ENCODE data around the gene LILRA2. TPM values are rescaled to one million over a fixed set of nuclear protein-coding genes. Genes with fewer than 3 reads are reported as not detected.
"Not testable (repeated sequence)": the region's sequence is repeated elsewhere in the genome, so short reads cannot be mapped to it uniquely, and the experiment has no call there.

LILRA2 gene
- total and polyA plus RNA-seq, 2 of the 8 experiments (the other 6 are each of a cell fraction or from before 2014, with no cell fraction given), result not detected

DNA sequence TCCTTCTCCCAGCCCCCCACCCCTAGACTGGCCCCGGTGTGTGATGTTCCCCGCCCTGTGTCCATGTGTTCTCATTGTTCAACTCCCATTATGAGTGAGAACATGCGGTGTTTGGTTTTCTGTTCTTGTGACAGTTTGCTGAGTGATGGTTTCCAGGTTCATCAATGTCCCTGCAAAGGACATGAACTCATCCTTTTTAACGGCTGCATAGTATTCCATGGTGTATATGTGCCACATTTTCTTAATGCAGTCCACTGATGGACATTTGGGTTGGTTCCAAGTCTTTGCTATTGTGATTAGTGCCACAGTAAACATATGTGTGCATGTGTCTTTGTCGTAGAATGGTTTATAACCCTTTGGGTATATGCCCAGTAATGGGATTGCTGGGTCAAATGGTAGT, 4.7 kb downstream of the LILRA2 start:
- H3K36me3 ChIP-seq (ENCODE audit: control insufficient read depth in 2 of 4, insufficient read depth in 4 of 4, low read length in 3 of 4); H3K27ac ChIP-seq (ENCODE audit: low read depth, low read length); H3K18ac ChIP-seq (ENCODE audit: extremely low read depth, low read length); H2AFZ ChIP-seq (ENCODE audit: low read length); H4K8ac ChIP-seq (ENCODE audit: extremely low read depth, insufficient read depth, low read length); H2BK12ac ChIP-seq (ENCODE audit: low read depth, low read length); H3K4me3 ChIP-seq (ENCODE audit: extremely low read depth in 1 of 4, insufficient read depth in 2 of 4, low read depth in 3 of 4, low read length in 4 of 4); H2AK5ac ChIP-seq (ENCODE audit: low read depth, low read length); H2BK20ac ChIP-seq (ENCODE audit: low read length); H4K91ac ChIP-seq (replicated peaks; ENCODE audit: insufficient read length, low read length); POLR2A ChIA-PET (ENCODE audit: partially characterized antibody); H2BK15ac ChIP-seq (ENCODE audit: low read length); CTCF ChIA-PET (ENCODE audit: partially characterized antibody); H3K79me1 ChIP-seq (ENCODE audit: low read depth, low read length); H3K27me3 ChIP-seq (replicated peaks in 1 of 4; ENCODE audit: control insufficient read depth in 3 of 4, extremely low read depth in 1 of 4, insufficient read depth in 3 of 4, low read length in 3 of 4); H4K5ac ChIP-seq (ENCODE audit: insufficient read length, low read depth, low read length); H3K9ac ChIP-seq (replicated peaks in 1 of 4; ENCODE audit: extremely low read depth in 1 of 4, low read depth in 3 of 4, low read length in 3 of 4); H4K20me1 ChIP-seq (replicated peaks in 1 of 2; ENCODE audit: control insufficient read depth in 1 of 2, insufficient read depth in 2 of 2, low read length in 2 of 2); FAIRE-seq; H3K56ac ChIP-seq (replicated peaks; ENCODE audit: insufficient read length, low read depth, low read length); H2BK120ac ChIP-seq (replicated peaks; ENCODE audit: low read depth, low read length); H3K4me2 ChIP-seq (ENCODE audit: insufficient read depth in 1 of 2, low read depth in 2 of 2, low read length in 2 of 2); H3K79me2 ChIP-seq (ENCODE audit: control insufficient read depth in 1 of 2, insufficient read depth in 2 of 2, low read length in 2 of 2); DNase-seq (ENCODE audit: low read depth in 1 of 2, low spot score in 2 of 2); H3K4me1 ChIP-seq (replicated peaks in 1 of 4; ENCODE audit: control insufficient read depth in 3 of 4, insufficient read depth in 4 of 4, low read length in 3 of 4); H3K23ac ChIP-seq (ENCODE audit: insufficient read length); H3K4ac ChIP-seq (replicated peaks; ENCODE audit: insufficient read length, low read depth, low read length); H3K23me2 ChIP-seq (ENCODE audit: low read depth, low read length); H2BK5ac ChIP-seq (ENCODE audit: low read depth, low read length); H3K14ac ChIP-seq (ENCODE audit: insufficient read length): not testable (repeated sequence)
- 86% methylated on average over 5 of the region's 5 CpGs; no CpG with 5 or more reads in 1 of the 2 experiments for WGBS, 2 experiments (ENCODE audit: extremely low coverage in 1 of 2, insufficient coverage in 1 of 2, insufficient read length in 1 of 2, insufficient replicate concordance in 2 of 2, low coverage in 1 of 2, low lambda C conversion rate in 2 of 2, missing lambda C conversion rate in 1 of 2)
- H3K9me3 ChIP-seq (ENCODE audit: insufficient read depth in 2 of 2, low read depth in 1 of 2, low read length in 1 of 2), result peaks cover 36 to 47% of the 10 kb centered on the region in 2 experiments

All from H1 (cell line).